PC-3 (cell line): ENCODE results near the gene NUP93. TPM values are rescaled to one million over a fixed set of nuclear protein-coding genes. Genes with fewer than 3 reads are reported as not detected.
"Not testable (repeated sequence)": the region's sequence is repeated elsewhere in the genome, so short reads cannot be mapped to it uniquely, and the experiment has no call there.

Source experiments
- ATAC-seq: fragments of 200-7000 bp; cut with Tn5 transposase; 2 replicates; pipeline ENCODE4 v1.9.1; 2020; ENCODE audit warnings: mild to moderate bottlenecking, moderate library complexity
- BruUV-seq: library from RNA; stranded (reverse); fragments of 400-500 nt; replicated peaks from 2 replicates; lab custom pipeline; 2021; lab: Mats Ljungman, UMichigan
- CTCF ChIA-PET: fragments of 300-600 bp; sonication (Branson Sonifier 250); formaldehyde crosslinking; loops from one replicate; lab custom pipeline; 2022; ENCODE audit warnings: antibody characterized with exemption; lab: Charles Lee
- POLR2A ChIA-PET: fragments of 300-600 bp; sonication (Branson Sonifier 250); formaldehyde crosslinking; loops from one replicate; lab custom pipeline; 2022; ENCODE audit warnings: antibody characterized with exemption; ENCODE audit not compliant: unreplicated experiment; lab: Charles Lee
- DNase-seq: peaks from one replicate; pipeline ENCODE4 v3.0.0-alpha.2; 2015
- H2AFZ ChIP-seq: fragments of 300-600 bp; sonication (generic); 2 replicates; pipeline ENCODE4 v1.6.0; 2016; ENCODE audit warnings: antibody characterized with exemption, low read length
- H3F3A ChIP-seq: fragments of 300-600 bp; sonication (generic); one replicate; pipeline ENCODE4 v1.6.0; 2017; ENCODE audit warnings: antibody characterized with exemption, low read length, control low read depth, mild to moderate bottlenecking; ENCODE audit not compliant: unreplicated experiment
- H3K27ac ChIP-seq: fragments of 300-600 bp; sonication (generic); 2 replicates; pipeline ENCODE4 v1.5.1; 2016; ENCODE audit warnings: mild to moderate bottlenecking, low read length
- H3K27me3 ChIP-seq: fragments of 300-600 bp; sonication (generic); 2 replicates; pipeline ENCODE4 v1.6.1; 2016; ENCODE audit warnings: low read length, mixed read lengths
- H3K36me3 ChIP-seq: fragments of 300-600 bp; sonication (generic); 2 replicates; pipeline ENCODE4 v1.6.1; 2016; ENCODE audit warnings: low read depth, mixed run types, low read length, mixed read lengths
- H3K4me1 ChIP-seq: fragments of 300-600 bp; sonication (generic); 2 replicates; pipeline ENCODE4 v1.5.1; 2016; ENCODE audit warnings: low read length; ENCODE audit not compliant: insufficient read depth
- H3K4me2 ChIP-seq: fragments of 300-600 bp; sonication (generic); 2 replicates; pipeline ENCODE4 v1.6.0; 2016; ENCODE audit warnings: low read length
- H3K4me3 ChIP-seq: fragments of 300-600 bp; sonication (generic); 2 replicates; pipeline ENCODE4 v1.5.1; 2016; ENCODE audit warnings: mild to moderate bottlenecking, low read length, mixed read lengths
- H3K79me2 ChIP-seq: fragments of 300-600 bp; sonication (generic); 2 replicates; pipeline ENCODE4 v1.6.1; 2017; ENCODE audit warnings: low read length, mixed read lengths
- H3K9ac ChIP-seq: fragments of 300-600 bp; sonication (generic); 2 replicates; pipeline ENCODE4 v1.6.0; 2016; ENCODE audit warnings: mild to moderate bottlenecking, low read length
- H3K9me2 ChIP-seq: fragments of 300-600 bp; sonication (generic); replicated peaks from 2 replicates; pipeline ENCODE4 v1.6.1; 2016; ENCODE audit warnings: mixed run types, low read length, mixed read lengths
- H3K9me3 ChIP-seq: fragments of 300-600 bp; sonication (generic); 2 replicates; pipeline ENCODE4 v1.6.1; 2016; ENCODE audit warnings: low read length, mixed read lengths
- H4K20me1 ChIP-seq: fragments of 300-600 bp; sonication (generic); 2 replicates; pipeline ENCODE4 v1.6.1; 2016; ENCODE audit warnings: low read length, mixed read lengths
- CTCF ChIP-seq: fragments of 300-600 bp; sonication (generic); conservative IDR thresholded peaks from 2 replicates; pipeline ENCODE4 v1.5.1; 2017; ENCODE audit warnings: antibody characterized with exemption, low read depth, mild to moderate bottlenecking, low read length
- EZH2 ChIP-seq: fragments of 300-600 bp; sonication (generic); IDR thresholded peaks from one replicate; pipeline ENCODE4 v1.6.1; 2017; ENCODE audit warnings: antibody characterized with exemption, mild to moderate bottlenecking, low read length; ENCODE audit not compliant: unreplicated experiment
- EZH2phosphoT487 ChIP-seq: fragments of 300-600 bp; sonication (generic); IDR thresholded peaks from 2 replicates; pipeline ENCODE4 v1.6.1; 2018; ENCODE audit warnings: mild to moderate bottlenecking, antibody characterized with exemption, low read length, borderline replicate concordance
- intact Hi-C: fragments of 100-400 bp; cut with micrococcal nuclease; formaldehyde crosslinking; loops from 2 replicates; pipeline ENCODE4 v1.9.0; 2023
- total RNA-seq: library from RNA; depleted of rRNA; stranded (reverse); fragments of >200 nt; gene quantifications from 2 replicates; pipeline ENCODE4 v1.2.3, GENCODE V29; 2014

The NUP93 gene
- total RNA-seq, 1 experiment from 2014 or later: 98.6 TPM

- H3K79me2 ChIP-seq: no peaks in the 10 kb centered on the region; the same call in 1 of the 2 replicates
These were observed 63.0 kb downstream of the NUP93 start for GRCh38 chr16:56792967-56793366.

GRCh38 chr16:56793492-56793891 lies 63.6 kb downstream of the NUP93 start:
- Histone ChIP-seq H4K20me1 (no peaks in the 10 kb centered on the region; the same call in 1 of the 2 replicates), H3K36me3 (no peaks in the 10 kb centered on the region), H3K4me1 (peaks cover 3% of the 10 kb centered on the region; the same call in 1 of the 2 replicates), H3K79me2 (no peaks in the 10 kb centered on the region; the same call in 1 of the 2 replicates), H2AFZ (no peak overlapping the region), H3F3A (peaks cover 3% of the 10 kb centered on the region), H3K9me3 (no peaks in the 10 kb centered on the region), H3K27me3 (no peaks in the 10 kb centered on the region), H3K27ac (no peak overlapping the region), H3K4me2 (no peak overlapping the region), H3K9me2 (no peaks in the 10 kb centered on the region), H3K9ac (no peak overlapping the region), H3K4me3 (no peak overlapping the region)
- ATAC-seq: peak; percentile 45
- intact Hi-C loops: loop anchor here (1.0 to 10.0 kb wide), 2 partner anchors 59 to 151 kb away; no protein-coding TSS in a partner anchor
- ChIA-PET POLR2A (no interaction called here), CTCF (interaction anchor here (0.8 to 0.9 kb wide), 2 partner anchors 51 to 58 kb away, joined by 4 read pairs; no protein-coding TSS in a partner anchor)
- no TSS peak for BruUV-seq
- peak; percentile 40 for DNase-seq
- TF ChIP-seq EZH2phosphoT487 (no peak), CTCF (peak; percentile 51)

More at GRCh38 chr16:56792967-56793366, 63.0 kb downstream of the NUP93 start:
- no TSS peak for BruUV-seq
- Histone ChIP-seq H3K4me1 (peaks cover 3% of the 10 kb centered on the region; the same call in 1 of the 2 replicates), H3K9ac (no peak overlapping the region), H2AFZ (no peak overlapping the region), H3K27me3 (no peaks in the 10 kb centered on the region), H3K4me3 (no peak overlapping the region), H3K9me2 (no peaks in the 10 kb centered on the region), H3F3A (peaks cover 3% of the 10 kb centered on the region), H3K9me3 (no peaks in the 10 kb centered on the region), H3K4me2 (no peak overlapping the region), H3K27ac (no peak overlapping the region), H4K20me1 (no peaks in the 10 kb centered on the region; the same call in 1 of the 2 replicates), H3K36me3 (no peaks in the 10 kb centered on the region)
- no peak for DNase-seq
- intact Hi-C loops: loop anchor here (1.0 to 10.0 kb wide), 2 partner anchors 59 to 152 kb away; no protein-coding TSS in a partner anchor
- no peak for TF ChIP-seq CTCF
- no peak for TF ChIP-seq EZH2
- no peak for TF ChIP-seq EZH2phosphoT487
- POLR2A ChIA-PET: no interaction called here
- CTCF ChIA-PET: interaction anchor here (0.8 to 0.9 kb wide), 2 partner anchors 51 to 59 kb away, joined by 4 read pairs; no protein-coding TSS in a partner anchor
- ATAC-seq: no peak

DNA sequence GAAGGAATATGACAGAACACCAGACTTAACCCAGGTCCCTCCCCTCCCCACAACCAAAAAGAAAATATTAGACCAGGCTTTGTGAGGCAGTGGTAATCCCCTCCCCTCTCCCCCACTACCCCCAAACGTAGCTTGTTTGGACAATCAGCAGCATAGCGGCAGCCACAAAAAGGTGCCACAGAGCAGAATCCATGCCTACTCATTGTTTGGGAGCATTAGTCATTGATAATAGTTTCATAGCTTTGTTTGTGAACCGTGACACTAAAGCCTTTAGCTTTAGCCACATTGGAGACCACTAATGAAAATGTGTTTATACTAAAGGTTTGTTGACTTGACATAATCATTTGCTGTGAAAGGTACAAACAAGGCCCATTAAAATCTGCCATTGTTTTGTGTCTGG lies 65.1 kb downstream of the NUP93 start:
- peaks cover 3% of the 10 kb centered on the region for H3F3A ChIP-seq
- BruUV-seq: no TSS peak
- H3K79me2 ChIP-seq: no peaks in the 10 kb centered on the region; the same call in 1 of the 2 replicates
- H3K27ac ChIP-seq: no peak overlapping the region
- CTCF ChIA-PET: interaction anchor here (0.7 kb wide), 1 partner anchor 56 kb away, joined by 13 read pairs; no protein-coding TSS in a partner anchor
- no peak overlapping the region for H3K4me3 ChIP-seq
- no peaks in the 10 kb centered on the region for H3K9me2 ChIP-seq
- no peaks in the 10 kb centered on the region for H3K36me3 ChIP-seq
- H2AFZ ChIP-seq: no peak overlapping the region
- POLR2A ChIA-PET: no interaction called here
- no peak overlapping the region for H3K4me2 ChIP-seq
- ATAC-seq (peak; percentile 72), DNase-seq (peak; percentile 51)
- H3K4me1 ChIP-seq: peaks cover 3% of the 10 kb centered on the region; the same call in 1 of the 2 replicates
- TF ChIP-seq EZH2 (no peak), EZH2phosphoT487 (no peak), CTCF (no peak)
- H3K9me3 ChIP-seq: no peaks in the 10 kb centered on the region
- intact Hi-C loops: loop anchor here (10.0 kb wide), 1 partner anchor 150 kb away; no protein-coding TSS in a partner anchor
- no peaks in the 10 kb centered on the region for H3K27me3 ChIP-seq
- no peaks in the 10 kb centered on the region; the same call in 1 of the 2 replicates for H4K20me1 ChIP-seq
- no peak overlapping the region for H3K9ac ChIP-seq

DNA sequence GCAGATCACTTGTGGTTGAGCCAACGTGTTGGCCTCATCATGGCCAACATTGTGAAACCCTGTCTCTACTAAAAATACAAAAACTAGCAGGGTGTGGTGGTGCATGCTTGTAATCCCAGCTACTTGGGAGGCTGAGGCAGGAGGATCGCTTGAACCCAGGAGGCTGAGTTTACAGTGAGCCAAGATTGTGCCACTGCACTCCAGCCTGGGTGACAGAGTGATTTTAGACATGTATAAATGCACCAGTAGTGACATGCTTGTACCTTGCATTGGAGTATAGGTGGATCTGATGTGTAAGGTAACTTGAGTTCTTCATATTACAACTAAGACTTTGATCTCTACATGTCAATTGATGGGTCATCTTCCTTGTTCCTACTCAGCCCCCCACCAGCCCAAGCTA lies 67.1 kb downstream of the NUP93 start:
- H3K9me2 ChIP-seq, H3K27me3 ChIP-seq, H4K20me1 ChIP-seq, H3K36me3 ChIP-seq, H3K79me2 ChIP-seq, DNase-seq, CTCF ChIA-PET, H2AFZ ChIP-seq, BruUV-seq, H3K9ac ChIP-seq, H3K4me2 ChIP-seq, POLR2A ChIA-PET, H3F3A ChIP-seq, H3K27ac ChIP-seq, H3K9me3 ChIP-seq, H3K4me1 ChIP-seq, H3K4me3 ChIP-seq, ATAC-seq: not testable (repeated sequence)
- intact Hi-C loops: loop anchor here (10.0 kb wide), 1 partner anchor 148 kb away; no protein-coding TSS in a partner anchor
